Stomach (tissue), 4 donors: ENCODE results near the gene POLL.

Source experiments
- POLR2A ChIP-seq, 4 donors: fragments of 450-650 bp; IDR thresholded peaks; one replicate each; pipeline ENCODE4 v1.6.1; 2016; ENCODE audit warnings: antibody characterized with exemption in 4 of 4, control low read depth in 2 of 4, mild to moderate bottlenecking in 1 of 4, moderate library complexity in 1 of 4
- TF ChIP-seq, protein P1 (sequence below), 7 experiments: fragments of 450-650 bp in 4 of 7; fragments of 200-600 bp in 3 of 7; sonication (generic) in 3 of 7; IDR thresholded peaks; one replicate each; pipeline ENCODE4 v1.5.1; 2016 to 2019; ENCODE audit warnings: antibody characterized with exemption in 7 of 7, control low read depth in 2 of 7, mild to moderate bottlenecking in 1 of 7

DNA sequence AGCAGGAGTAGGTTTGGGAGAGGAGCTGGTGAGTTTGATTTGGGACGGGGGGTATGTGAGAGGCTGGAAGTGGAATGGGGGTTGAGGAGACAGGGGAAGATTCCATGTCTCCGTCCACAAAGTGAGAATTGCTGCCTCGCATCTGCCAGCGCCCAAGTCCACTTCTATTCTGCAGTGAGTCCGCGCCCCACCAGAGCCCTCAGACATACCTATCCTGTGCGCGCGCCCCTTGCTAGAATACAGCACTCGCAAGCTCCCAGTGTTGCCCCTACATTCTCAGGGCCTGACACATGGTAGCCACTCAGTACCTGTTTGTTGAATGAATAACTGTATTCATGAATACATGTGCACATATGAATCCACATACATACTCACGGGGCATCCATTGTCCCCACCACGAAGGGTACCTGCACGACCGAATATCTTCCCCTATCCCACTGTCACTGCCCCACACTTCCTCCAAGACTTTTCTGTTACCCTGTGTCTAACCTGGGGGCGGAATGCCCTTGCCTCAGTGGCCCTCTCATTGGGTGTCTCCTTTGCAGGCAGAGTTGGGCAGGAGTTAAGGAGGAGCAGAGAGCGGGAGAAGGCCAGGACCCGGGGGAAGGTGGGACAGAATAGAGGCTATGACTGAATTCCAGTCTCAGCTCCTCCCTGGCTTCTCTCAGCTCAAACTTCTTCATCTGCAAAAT is 19.9 kb downstream of the POLL start:
- TF ChIP-seq POLR2A (IDR thresholded peaks at IDR 0.05): no peak
- TF ChIP-seq, protein P1, sequence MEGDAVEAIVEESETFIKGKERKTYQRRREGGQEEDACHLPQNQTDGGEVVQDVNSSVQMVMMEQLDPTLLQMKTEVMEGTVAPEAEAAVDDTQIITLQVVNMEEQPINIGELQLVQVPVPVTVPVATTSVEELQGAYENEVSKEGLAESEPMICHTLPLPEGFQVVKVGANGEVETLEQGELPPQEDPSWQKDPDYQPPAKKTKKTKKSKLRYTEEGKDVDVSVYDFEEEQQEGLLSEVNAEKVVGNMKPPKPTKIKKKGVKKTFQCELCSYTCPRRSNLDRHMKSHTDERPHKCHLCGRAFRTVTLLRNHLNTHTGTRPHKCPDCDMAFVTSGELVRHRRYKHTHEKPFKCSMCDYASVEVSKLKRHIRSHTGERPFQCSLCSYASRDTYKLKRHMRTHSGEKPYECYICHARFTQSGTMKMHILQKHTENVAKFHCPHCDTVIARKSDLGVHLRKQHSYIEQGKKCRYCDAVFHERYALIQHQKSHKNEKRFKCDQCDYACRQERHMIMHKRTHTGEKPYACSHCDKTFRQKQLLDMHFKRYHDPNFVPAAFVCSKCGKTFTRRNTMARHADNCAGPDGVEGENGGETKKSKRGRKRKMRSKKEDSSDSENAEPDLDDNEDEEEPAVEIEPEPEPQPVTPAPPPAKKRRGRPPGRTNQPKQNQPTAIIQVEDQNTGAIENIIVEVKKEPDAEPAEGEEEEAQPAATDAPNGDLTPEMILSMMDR (IDR thresholded peaks at IDR 0.05): no peak
